Neuronal stem cell (in vitro differentiated cells): ENCODE results near the gene REC8.

ENCODE experiments used
- DNase-seq: peaks from one replicate; pipeline ENCODE4 v3.0.0-alpha.2; 2013; ENCODE audit warnings: low spot score
- H2AFZ ChIP-seq: one replicate; pipeline ENCODE4 v1.6.1; 2013; ENCODE audit warnings: mild to moderate bottlenecking, low read length, inconsistent platforms
- H2AK5ac ChIP-seq: 2 replicates; pipeline ENCODE4 v1.6.1; 2013; ENCODE audit warnings: low read depth, mild to moderate bottlenecking, inconsistent platforms, low read length, moderate library complexity, mixed read lengths
- H2BK120ac ChIP-seq: 2 replicates; pipeline ENCODE4 v1.6.1; 2013; ENCODE audit warnings: low read depth, mild to moderate bottlenecking, inconsistent platforms, low read length, moderate library complexity, mixed read lengths
- H2BK12ac ChIP-seq: one replicate; pipeline ENCODE4 v1.6.1; 2013; ENCODE audit warnings: low read length, inconsistent platforms
- H2BK15ac ChIP-seq: 2 replicates; pipeline ENCODE4 v1.6.1; 2013; ENCODE audit warnings: mild to moderate bottlenecking, low read length, inconsistent platforms, mixed read lengths
- H2BK5ac ChIP-seq: one replicate; pipeline ENCODE4 v1.6.1; 2013; ENCODE audit warnings: inconsistent platforms, mild to moderate bottlenecking, low read length, moderate library complexity
- H3K14ac ChIP-seq: one replicate; pipeline ENCODE4 v1.6.1; 2013; ENCODE audit warnings: low read length, inconsistent platforms
- H3K18ac ChIP-seq: 2 replicates; pipeline ENCODE4 v1.6.1; 2013; ENCODE audit warnings: low read length, inconsistent platforms
- H3K23ac ChIP-seq: 2 replicates; pipeline ENCODE4 v1.6.1; 2013; ENCODE audit warnings: low read depth, mild to moderate bottlenecking, mixed read lengths, low read length, inconsistent platforms; ENCODE audit not compliant: poor library complexity
- H3K27ac ChIP-seq: replicated peaks from 3 replicates; pipeline ENCODE4 v1.5.1; 2013; ENCODE audit warnings: low read length, inconsistent platforms
- H3K27me3 ChIP-seq, 3 experiments: 2 replicates each; pipeline ENCODE4 v1.6.1; 2013; ENCODE audit warnings: low read length in 3 of 3, mild to moderate bottlenecking in 2 of 3, inconsistent platforms in 1 of 3, low read depth in 1 of 3, mixed read lengths in 1 of 3, moderate library complexity in 1 of 3; ENCODE audit not compliant: control insufficient read depth in 3 of 3, insufficient read depth in 3 of 3
- H3K36me3 ChIP-seq, 2 donors: replicated peaks in 1 of 2; 2 replicates each; pipeline ENCODE4 v1.6.1; 2013; ENCODE audit warnings: low read length in 2 of 2; ENCODE audit not compliant: control insufficient read depth in 2 of 2, insufficient read depth in 2 of 2
- H3K4ac ChIP-seq: 2 replicates; pipeline ENCODE4 v1.6.1; 2013; ENCODE audit warnings: inconsistent platforms, mild to moderate bottlenecking, low read length, moderate library complexity
- H3K4me1 ChIP-seq, 2 donors: 1 replicate in 1 of 2; 2 replicates in 1 of 2; pipeline ENCODE4 v1.6.1; 2013; ENCODE audit warnings: low read length in 2 of 2, low read depth in 1 of 2; ENCODE audit not compliant: control insufficient read depth in 2 of 2, insufficient read depth in 1 of 2
- H3K4me2 ChIP-seq: one replicate; pipeline ENCODE4 v1.6.1; 2013; ENCODE audit warnings: mild to moderate bottlenecking, low read length, inconsistent platforms; ENCODE audit not compliant: insufficient read depth, poor library complexity, severe bottlenecking
- H3K4me3 ChIP-seq, 2 donors: 2 replicates each; pipeline ENCODE4 v1.5.1; 2013; ENCODE audit warnings: low read length in 2 of 2, mild to moderate bottlenecking in 2 of 2, inconsistent platforms in 1 of 2, moderate library complexity in 1 of 2
- H3K79me1 ChIP-seq: one replicate; pipeline ENCODE4 v1.6.1; 2013; ENCODE audit warnings: low read depth, mild to moderate bottlenecking, inconsistent platforms, low read length, moderate library complexity
- H3K9ac ChIP-seq: one replicate; pipeline ENCODE4 v1.6.1; 2013; ENCODE audit warnings: mild to moderate bottlenecking, low read depth, low read length, inconsistent platforms; ENCODE audit not compliant: poor library complexity
- H3K9me3 ChIP-seq, 2 donors: replicated peaks in 1 of 2; 2 replicates each; pipeline versions ENCODE3 to v1.6.1; 2013; ENCODE audit warnings: low read length in 2 of 2, mild to moderate bottlenecking in 2 of 2, inconsistent platforms in 1 of 2, low read depth in 1 of 2, mixed read lengths in 1 of 2, moderate library complexity in 1 of 2; ENCODE audit not compliant: control insufficient read depth in 2 of 2, insufficient read depth in 1 of 2
- H4K8ac ChIP-seq: one replicate; pipeline ENCODE4 v1.6.1; 2013; ENCODE audit warnings: low read depth, mild to moderate bottlenecking, inconsistent platforms, low read length, moderate library complexity
- H4K91ac ChIP-seq: one replicate; pipeline ENCODE4 v1.6.1; 2013; ENCODE audit warnings: low read length, low read depth, mild to moderate bottlenecking, inconsistent platforms; ENCODE audit not compliant: poor library complexity
- WGBS, 2 donors: extraction: QIAGEN DNeasy Blood & Tissue Kit; methylation state at CpG; one replicate each; pipeline ENCODE4 v1.1.7; 2013; ENCODE audit warnings: missing lambda C conversion rate in 2 of 2, mixed read lengths in 1 of 2; ENCODE audit not compliant: insufficient read length in 2 of 2, insufficient replicate concordance in 1 of 2; ENCODE audit errors: extremely low coverage in 2 of 2; 5-methylcytosine and 5-hydroxymethylcytosine counted together

The REC8 gene

DNA sequence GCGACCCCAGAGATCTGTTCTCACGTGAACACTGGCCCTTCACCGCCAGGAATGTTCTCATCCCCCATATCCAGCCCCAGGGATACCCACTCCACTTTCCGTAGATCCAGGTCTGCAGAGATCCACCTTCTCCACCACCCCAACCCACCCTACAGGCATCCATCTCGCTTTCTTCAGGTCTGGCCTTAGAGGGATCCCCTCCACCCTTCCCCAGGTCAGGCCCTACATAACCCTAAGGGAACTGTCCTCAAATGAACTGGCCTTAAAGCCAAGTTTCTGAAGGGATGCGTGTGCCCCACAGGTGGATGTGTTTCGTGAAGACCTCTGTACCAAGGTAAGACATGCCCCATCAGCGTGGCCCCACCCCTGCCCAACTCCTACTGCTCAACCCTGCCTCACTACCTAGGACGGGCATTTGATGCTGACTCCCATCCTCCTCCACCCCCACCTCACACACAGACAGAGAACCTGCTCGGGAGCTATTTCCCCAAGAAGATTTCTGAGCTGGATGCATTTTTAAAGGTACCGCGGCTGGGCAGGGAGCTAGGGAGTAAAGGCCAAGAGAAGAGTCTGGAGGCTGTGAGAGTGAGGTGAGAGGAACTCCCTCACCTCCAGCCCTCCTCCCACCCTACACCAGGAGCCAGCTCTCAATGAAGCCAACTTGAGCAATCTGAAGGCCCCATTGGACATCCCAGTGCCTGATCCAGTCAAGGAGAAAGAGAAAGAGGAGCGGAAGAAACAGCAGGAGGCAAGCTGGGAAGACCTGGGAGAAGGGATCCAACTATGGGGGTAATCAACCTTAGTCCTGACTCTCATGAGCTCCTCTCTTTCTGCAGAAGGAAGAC lies 35.0 kb upstream of the REC8 start:
- Histone ChIP-seq H3K4me3 (peak overlapping the region; percentile 87 to 94), H3K79me1 (peaks cover 7% of the 10 kb centered on the region), H2BK15ac (no peak overlapping the region), H3K4ac (no peak overlapping the region), H3K14ac (no peak overlapping the region), H2BK12ac (no peak overlapping the region), H3K9me3 (no peaks in the 10 kb centered on the region), H3K4me1 (peaks cover 11 to 12% of the 10 kb centered on the region in 2 donors), H3K23ac (peak overlapping the region; percentile 75), H3K27ac (no peak overlapping the region), H2BK120ac (no peak overlapping the region), H2AFZ (peak overlapping the region; percentile 95), H4K8ac (no peak overlapping the region), H3K27me3 (no peaks in the 10 kb centered on the region), H3K4me2 (peak overlapping the region; percentile 90), H3K18ac (peak overlapping the region; percentile 100), H3K9ac (peak overlapping the region; percentile 96), H2BK5ac (peak overlapping the region; percentile 73), H2AK5ac (peak overlapping the region; percentile 79), H3K36me3 (peaks cover 19 to 32% of the 10 kb centered on the region in 2 donors), H4K91ac (no peak overlapping the region)
- WGBS, 2 donors, result no CpG with 5 or more reads among the region's 13 CpGs
- no peak for DNase-seq

DNA sequence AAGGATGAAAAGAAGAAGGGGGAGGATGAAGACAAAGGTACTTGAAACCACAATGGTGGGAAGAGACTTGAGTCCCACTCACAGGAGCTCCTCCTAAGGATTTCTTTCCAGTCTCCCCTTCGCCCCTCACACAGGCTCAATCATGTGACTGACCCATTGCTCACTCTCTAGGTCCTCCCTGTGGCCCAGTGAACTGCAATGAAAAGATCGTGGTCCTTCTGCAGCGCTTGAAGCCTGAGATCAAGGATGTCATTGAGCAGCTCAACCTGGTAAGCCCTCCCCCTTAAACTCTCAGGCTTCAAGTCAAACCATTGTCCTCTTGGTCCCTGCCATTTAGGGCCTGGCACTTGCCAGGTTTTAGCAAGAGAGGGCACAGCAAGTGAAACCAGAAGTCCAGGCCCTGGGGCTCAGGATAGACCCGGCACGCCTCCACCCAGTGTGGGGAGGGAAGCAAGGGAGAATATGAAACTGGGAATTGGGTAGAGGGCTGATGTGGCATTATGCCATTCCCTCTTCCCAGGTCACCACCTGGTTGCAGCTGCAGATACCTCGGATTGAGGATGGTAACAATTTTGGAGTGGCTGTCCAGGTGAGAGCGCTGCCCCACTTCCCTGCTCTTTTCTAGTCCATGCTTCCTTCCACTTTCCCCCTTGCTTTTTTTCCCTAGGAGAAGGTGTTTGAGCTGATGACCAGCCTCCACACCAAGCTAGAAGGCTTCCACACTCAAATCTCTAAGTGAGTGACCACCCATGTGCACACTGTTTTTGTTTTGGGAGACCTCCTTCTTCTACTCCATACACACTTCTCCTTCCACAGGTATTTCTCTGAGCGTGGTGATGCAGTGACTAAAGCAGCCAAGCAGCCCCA lies 34.1 kb upstream of the REC8 start:
- no peak overlapping the region for H3K4ac ChIP-seq
- H2BK15ac ChIP-seq, result no peak overlapping the region
- WGBS, 2 donors, result no CpG with 5 or more reads among the region's 8 CpGs
- H4K8ac ChIP-seq, result no peak overlapping the region
- no peak overlapping the region for H2BK120ac ChIP-seq
- no peak overlapping the region for H2BK5ac ChIP-seq
- peak overlapping the region; percentile 85 for H3K23ac ChIP-seq
- no peak overlapping the region for H3K4me2 ChIP-seq
- peaks cover 12 to 14% of the 10 kb centered on the region in 2 donors for H3K4me1 ChIP-seq
- no peak overlapping the region for H2AFZ ChIP-seq
- no peak overlapping the region for H4K91ac ChIP-seq
- no peak overlapping the region for H3K14ac ChIP-seq
- no peaks in the 10 kb centered on the region for H3K27me3 ChIP-seq
- H3K79me1 ChIP-seq, result peaks cover 7% of the 10 kb centered on the region
- no peak overlapping the region for H3K18ac ChIP-seq
- peaks cover 20 to 35% of the 10 kb centered on the region in 2 donors for H3K36me3 ChIP-seq
- no peaks in the 10 kb centered on the region for H3K9me3 ChIP-seq
- no peak overlapping the region for H3K27ac ChIP-seq
- H3K9ac ChIP-seq, result no peak overlapping the region
- H2BK12ac ChIP-seq, result no peak overlapping the region
- no peak overlapping the region for H2AK5ac ChIP-seq
- DNase-seq, result no peak
- H3K4me3 ChIP-seq, result peak overlapping the region in 1 of 2 donors; percentile 87

DNA sequence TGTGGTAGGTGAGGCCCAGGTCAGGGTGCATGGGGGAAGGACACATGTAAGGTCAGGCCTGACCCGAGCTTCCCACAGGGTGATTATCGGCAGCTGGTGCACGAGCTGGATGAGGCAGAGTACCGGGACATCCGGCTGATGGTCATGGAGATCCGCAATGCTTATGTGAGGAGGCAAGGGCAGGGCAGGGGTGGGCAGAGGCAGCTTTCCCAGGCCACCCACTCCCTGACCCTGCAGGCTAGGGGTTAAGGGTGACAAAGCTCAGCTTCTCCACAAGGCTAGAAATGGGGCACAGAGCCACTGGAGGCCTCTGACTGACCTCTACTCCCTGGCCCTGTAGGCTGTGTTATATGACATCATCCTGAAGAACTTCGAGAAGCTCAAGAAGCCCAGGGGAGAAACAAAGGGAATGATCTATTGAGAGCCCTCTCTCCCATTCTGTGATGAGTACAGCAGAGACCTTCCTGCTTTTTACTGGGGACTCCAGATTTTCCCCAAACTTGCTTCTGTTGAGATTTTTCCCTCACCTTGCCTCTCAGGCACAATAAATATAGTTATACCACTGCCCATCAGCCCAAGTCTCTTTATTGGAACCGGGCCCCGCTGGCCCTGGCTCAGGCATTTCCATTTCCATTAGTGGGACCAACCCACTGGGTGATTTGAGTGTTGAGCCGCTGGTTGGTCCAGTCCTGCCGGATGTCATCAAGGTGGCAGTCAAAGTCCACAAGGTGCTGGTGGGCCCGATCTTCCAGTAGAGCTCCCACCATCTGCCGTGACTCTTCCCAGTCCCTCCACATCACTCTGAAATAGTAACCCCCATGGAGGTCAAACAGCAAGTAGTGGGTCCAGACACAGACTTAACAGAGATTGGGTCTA lies 33.2 kb upstream of the REC8 start:
- Histone ChIP-seq H2AFZ (no peak overlapping the region), H2BK120ac (no peak overlapping the region), H4K8ac (peak overlapping the region; percentile 84), H3K4ac (no peak overlapping the region), H3K9me3 (no peaks in the 10 kb centered on the region), H2AK5ac (no peak overlapping the region), H3K27ac (no peak overlapping the region), H3K79me1 (peaks cover 7% of the 10 kb centered on the region), H2BK12ac (no peak overlapping the region), H2BK15ac (no peak overlapping the region), H4K91ac (no peak overlapping the region), H3K4me3 (peak overlapping the region in 1 of 2 donors; percentile 11), H3K36me3 (peaks cover 21 to 44% of the 10 kb centered on the region in 2 donors), H3K4me2 (no peak overlapping the region), H2BK5ac (no peak overlapping the region), H3K9ac (no peak overlapping the region), H3K23ac (peak overlapping the region; percentile 85), H3K27me3 (no peaks in the 10 kb centered on the region), H3K14ac (no peak overlapping the region), H3K4me1 (peaks cover 12 to 14% of the 10 kb centered on the region in 2 donors), H3K18ac (no peak overlapping the region)
- no peak for DNase-seq
- WGBS, 2 donors, result no CpG with 5 or more reads among the region's 13 CpGs
